Upper lobe of left lung (tissue), 4 donors: ENCODE measurements around the gene CYP26A1.

Experiments used
- CTCF ChIP-seq, 6 experiments: fragments of 450-650 bp in 4 of 6; fragments of 200-600 bp in 2 of 6; sonication (generic) in 2 of 6; IDR thresholded peaks; one replicate each; pipeline ENCODE4 v1.5.1; 2016 to 2019; ENCODE audit warnings: antibody characterized with exemption in 6 of 6
- POLR2A ChIP-seq, 4 donors: fragments of 450-650 bp; IDR thresholded peaks; one replicate each; pipeline ENCODE4 v1.5.1; 2016 to 2017; ENCODE audit warnings: antibody characterized with exemption in 4 of 4, mild to moderate bottlenecking in 2 of 4

GRCh38 chr10:93110472-93111146, 36.9 kb downstream of the CYP26A1 start:
- TF ChIP-seq CTCF (IDR thresholded peaks at IDR 0.05) (no peak), POLR2A (IDR thresholded peaks at IDR 0.05) (no peak)
